Superior temporal gyrus (tissue), 1 donor: ENCODE results near the gene C4A.
A peak's percentile ranks its signal among the peaks of the same experiment; 100 is the strongest.
"Not testable (repeated sequence)": the region's sequence is repeated elsewhere in the genome, so short reads cannot be mapped to it uniquely, and the experiment has no call there.

Experiments used
- DNase-seq: peaks from one replicate; pipeline ENCODE4 v3.0.0-alpha.2; 2016; ENCODE audit errors: extremely low spot score

Gene C4A

GRCh38 chr6:31958741-31959739 is 22.8 kb upstream of the C4A start, which contains the start of the genes NELFE and SKIC2:
TSS of gene NELFE (minus strand) at chr6:31958971. CDS start at chr6:31958446, 525 bp downstream.
TSS of gene SKIC2 (plus strand) at chr6:31959175. CDS start at chr6:31959193, 18 bp downstream.
- DNase-seq = peak; percentile 99

- no peak for DNase-seq
Measured at GRCh38 chr6:31961616-31962015, 20.2 kb upstream of the C4A start.

GRCh38 chr6:31963921-31964320 is 17.9 kb upstream of the C4A start:
- DNase-seq = no peak

DNA sequence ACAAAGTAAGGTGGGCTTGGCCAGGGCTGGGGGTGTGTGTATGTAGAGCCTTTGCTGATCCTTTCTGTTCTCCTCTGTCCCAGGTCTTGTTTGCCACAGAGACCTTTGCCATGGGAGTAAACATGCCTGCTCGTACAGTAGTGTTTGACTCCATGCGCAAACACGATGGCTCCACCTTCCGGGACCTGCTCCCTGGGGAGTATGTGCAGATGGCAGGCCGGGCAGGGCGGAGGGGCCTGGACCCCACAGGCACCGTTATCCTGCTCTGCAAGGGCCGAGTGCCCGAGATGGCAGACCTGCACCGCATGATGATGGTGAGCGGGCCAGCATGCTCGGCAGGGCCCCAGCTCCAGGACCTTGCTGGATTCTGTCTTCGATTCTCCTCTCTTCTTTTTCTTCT is 16.2 kb upstream of the C4A start:
- DNase-seq = no peak

GRCh38 chr6:31966506-31966905 is 15.4 kb upstream of the C4A start:
- no peak for DNase-seq

DNA sequence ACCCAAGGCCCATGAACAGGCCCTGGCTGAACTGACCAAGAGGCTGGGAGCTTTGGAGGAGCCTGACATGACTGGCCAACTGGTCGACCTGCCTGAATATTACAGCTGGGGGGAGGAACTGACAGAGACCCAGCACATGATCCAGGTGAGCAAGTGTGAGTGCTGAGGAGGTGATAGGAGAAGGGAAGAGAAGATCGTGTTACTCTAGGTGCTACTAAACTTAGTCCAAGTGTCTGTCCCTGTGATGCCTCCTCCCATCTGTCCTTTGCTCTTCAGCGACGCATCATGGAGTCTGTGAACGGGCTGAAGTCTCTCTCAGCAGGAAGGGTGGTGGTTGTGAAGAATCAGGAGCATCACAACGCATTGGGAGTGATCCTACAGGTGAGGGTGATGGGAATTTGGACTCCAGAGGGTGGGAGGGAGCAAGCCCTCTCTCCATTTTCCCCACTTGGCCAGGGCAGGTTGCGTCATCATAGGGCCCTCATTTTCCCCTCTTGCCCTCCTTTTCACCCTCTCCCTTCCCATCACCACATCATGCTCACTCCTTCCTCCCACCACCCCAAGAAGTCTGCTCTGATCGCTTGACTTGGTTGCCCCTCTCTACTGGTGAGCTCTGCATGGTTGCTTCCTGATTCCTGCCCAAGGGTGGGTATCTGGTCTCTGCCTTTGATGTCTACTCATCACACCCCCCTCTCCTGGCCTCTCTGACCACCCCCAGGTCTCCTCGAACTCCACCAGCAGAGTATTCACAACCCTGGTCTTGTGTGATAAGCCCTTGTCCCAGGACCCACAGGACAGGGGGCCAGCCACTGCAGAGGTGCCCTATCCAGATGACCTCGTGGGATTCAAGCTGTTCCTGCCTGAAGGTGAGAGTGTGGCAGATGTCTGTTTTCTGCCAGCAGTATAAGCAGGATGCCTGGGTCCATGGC is 14.6 kb upstream of the C4A start:
- no peak for DNase-seq

- DNase-seq = no peak
Measured at GRCh38 chr6:31967926-31968320, 13.9 kb upstream of the C4A start.

DNA sequence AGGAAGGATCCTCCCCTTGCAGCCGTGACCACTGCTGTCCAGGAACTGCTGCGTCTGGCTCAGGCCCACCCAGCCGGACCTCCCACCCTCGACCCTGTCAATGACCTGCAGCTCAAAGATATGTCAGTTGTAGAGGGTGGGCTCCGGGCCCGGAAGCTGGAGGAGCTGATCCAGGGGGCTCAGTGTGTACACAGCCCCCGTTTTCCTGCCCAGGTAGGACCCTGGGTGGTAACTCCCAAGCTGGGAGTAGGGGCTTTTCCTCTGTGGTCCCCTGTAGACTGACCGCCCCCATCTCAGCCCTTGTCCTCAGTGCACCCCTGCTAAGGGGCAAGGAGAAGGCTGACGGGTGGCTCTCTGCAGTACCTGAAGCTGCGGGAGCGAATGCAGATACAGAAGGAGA is 13.5 kb upstream of the C4A start:
- DNase-seq = no peak

DNA sequence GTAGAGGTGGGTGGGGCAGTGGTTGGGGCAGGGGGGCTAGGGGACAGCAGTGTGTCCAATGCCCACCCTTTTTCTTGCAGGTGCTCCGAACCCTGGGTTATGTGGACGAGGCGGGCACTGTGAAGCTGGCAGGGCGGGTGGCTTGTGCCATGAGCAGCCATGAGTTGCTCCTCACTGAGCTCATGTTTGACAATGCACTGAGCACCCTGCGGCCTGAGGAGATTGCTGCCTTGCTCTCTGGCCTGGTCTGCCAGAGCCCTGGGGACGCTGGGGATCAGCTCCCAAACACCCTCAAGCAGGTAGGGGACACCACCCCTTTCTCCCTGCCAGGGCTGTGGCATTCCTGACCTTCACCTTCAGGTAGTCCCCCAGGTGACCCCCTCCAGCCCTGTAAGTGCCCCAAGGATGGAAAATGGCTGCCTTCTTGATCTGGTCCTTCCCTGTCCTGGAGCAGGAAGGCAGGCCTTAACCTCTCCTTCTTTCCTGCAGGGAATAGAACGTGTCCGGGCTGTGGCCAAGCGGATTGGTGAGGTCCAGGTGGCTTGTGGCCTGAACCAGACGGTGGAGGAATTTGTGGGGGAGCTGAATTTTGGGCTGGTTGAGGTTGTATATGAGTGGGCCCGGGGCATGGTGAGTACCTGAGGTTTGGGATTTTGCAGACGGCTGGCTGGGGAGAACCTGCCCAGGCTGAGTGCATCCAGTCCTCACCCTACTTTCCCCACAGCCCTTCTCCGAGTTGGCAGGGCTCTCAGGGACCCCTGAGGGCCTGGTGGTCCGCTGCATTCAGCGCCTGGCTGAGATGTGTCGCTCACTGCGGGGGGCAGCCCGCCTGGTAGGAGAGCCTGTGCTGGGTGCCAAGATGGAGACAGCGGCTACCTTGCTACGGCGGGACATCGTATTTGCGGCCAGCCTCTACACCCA is 12.8 kb upstream of the C4A start:
- no peak for DNase-seq

- DNase-seq = no peak
Measured at GRCh38 chr6:31969712-31970603, 11.9 kb upstream of the C4A start.

DNA sequence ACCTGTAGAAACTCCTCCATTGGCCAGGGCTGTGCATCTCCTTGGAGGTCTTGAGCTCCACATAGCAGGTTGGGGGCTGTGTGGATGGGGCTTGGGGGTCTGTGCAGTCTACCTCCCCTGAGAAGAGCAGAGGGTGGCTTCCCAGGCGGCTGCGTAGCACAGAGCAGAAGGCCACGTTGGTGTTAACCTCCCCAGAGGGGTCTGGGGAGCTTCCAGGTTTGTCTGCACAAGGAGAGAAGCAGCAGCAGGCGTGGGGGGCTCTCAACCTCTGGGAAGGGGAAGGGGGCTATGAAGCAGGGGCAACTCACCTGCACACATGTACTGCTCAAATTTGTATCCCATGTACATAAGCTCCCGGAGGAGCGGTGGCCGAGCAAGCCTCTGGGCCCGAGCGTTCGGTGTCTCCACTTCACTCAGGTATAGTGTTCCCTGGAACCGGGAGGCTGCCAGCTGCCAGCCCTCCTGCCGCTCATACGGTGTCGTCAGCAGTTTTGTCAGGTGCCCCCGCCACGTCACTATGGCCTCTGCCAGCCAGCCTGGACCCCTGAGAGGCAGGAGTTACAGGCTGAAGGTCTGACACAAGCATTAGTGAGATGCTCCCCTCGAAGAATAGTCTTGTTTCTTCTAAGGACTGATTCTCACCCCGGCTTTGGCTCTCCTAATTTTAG is 11.1 kb upstream of the C4A start:
- DNase-seq = no peak

DNA sequence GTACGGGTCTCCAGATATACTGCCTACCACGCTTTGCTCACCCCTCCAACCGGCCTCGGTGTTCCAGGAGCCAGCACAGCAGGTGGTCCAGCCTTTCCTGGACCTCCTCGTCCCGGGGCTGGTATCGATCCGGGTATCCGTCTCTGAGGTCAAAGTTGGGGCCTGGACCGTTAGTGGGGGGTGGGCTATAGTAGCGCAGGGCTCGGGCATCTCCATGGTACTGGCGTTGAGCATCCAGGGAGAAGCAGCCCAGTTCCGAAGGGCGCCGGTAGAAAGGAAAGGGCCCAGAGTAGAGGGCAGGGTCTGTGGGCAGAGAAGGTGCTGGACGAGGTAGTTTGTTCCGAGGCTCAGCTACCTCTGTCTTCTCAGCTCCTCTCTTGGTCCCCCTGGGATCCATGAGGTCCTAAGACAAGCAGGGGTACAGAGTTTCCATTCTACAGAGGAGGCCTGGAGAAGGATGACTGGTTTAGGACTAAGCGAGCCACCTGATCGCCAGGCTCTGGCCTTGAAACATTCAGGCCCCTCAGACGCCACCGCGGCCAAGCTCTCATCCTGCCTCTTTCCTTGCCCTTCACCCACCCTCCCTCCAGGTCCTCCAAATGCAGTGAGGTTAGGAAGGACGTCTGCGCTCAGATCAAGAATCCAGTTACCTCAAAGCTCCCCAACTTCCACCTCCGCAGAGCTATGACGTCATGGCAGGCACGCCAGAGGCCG is 10.4 kb upstream of the C4A start:
- no peak for DNase-seq

DNA sequence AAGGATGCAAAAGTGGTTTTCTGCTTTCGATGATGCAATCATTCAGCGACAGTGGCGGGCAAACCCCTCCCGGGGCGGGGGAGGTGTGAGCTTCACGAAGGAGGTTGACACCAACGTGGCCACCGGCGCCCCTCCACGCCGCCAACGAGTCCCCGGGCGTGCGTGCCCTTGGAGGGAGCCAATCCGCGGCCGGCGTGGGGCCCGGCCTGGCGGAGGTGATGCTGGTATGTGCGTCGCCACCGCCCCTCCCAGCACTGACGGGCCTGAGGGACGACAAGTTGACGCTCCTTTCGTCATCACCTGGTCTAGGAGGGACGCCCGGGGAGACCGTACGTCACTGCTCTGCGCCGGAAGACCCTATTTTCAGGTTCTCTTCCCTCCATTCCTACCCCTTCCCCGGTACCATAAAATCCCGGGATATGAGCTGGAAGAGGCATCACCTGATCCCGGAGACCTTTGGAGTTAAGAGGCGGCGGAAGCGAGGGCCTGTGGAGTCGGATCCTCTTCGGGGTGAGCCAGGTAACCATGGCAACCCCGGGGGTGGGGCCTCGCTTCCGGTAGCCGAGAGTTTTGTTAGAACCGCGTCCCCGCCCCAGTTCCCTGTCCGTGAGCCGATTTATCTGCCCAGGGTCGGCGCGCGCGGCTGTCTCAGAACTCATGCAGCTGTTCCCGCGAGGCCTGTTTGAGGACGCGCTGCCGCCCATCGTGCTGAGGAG is 9.7 kb upstream of the C4A start, which contains the start of gene DXO:
TSS of gene DXO (minus strand) at position 146 of the 716 bp plus-strand sequence. CDS start 463 bp downstream, outside the sequence.
- DNase-seq = peak; percentile 98

- DNase-seq = no peak
Measured at GRCh38 chr6:31972709-31973350, 9.0 kb upstream of the C4A start.

DNA sequence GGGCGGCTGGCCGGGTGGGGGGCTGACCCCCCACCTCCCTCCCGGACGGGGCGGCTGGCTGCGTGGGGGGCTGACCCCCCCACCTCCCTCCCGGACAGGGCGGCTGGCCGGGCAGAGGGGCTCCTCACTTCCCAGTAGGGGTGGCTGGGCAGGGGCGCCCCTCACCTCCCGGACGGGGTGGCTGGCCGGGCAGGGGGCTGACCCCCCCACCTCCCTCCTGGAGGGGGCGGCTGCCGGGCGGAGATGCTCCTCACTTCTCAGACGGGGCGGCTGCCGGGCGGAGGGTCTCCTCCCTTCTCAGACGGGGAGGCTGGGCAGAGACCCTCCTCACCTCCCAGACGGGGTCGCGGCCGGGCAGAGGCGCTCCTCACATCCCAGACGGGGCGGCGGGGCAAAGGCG is 5.8 kb upstream of the C4A start:
- not testable (repeated sequence) for DNase-seq

- DNase-seq = no peak
Measured at GRCh38 chr6:31977816-31978431, 3.9 kb upstream of the C4A start.

GRCh38 chr6:31978831-31979230 is 3.0 kb upstream of the C4A start:
- DNase-seq = no peak
